AG04449 (cell line): ENCODE measurements around the gene KIAA1586.

Experiments used
- CTCF ChIA-PET: fragments of 350-600 bp; formaldehyde crosslinking; extraction: SDS; loops from one replicate; lab custom pipeline; 2021; ENCODE audit warnings: antibody characterized with exemption; lab: Yijun Ruan, JAX
- POLR2A ChIA-PET: fragments of 400-600, 350-600 bp; formaldehyde crosslinking; extraction: SDS; loops from one replicate; lab custom pipeline; 2020; ENCODE audit warnings: antibody characterized with exemption, inconsistent platforms; lab: Yijun Ruan, JAX
- DNase-seq: peaks from one replicate; pipeline ENCODE4 v3.0.0-alpha.2; 2010; ENCODE audit warnings: low read depth, low spot score
- H3K4me3 ChIP-seq: 2 replicates; pipeline ENCODE4 v1.5.1; 2011; ENCODE audit warnings: low read depth, mild to moderate bottlenecking, control low read depth, low read length
- TF ChIP-seq, protein P1 (sequence below): IDR thresholded peaks from one replicate; pipeline ENCODE4 v1.5.1; 2011; ENCODE audit warnings: mild to moderate bottlenecking, moderate library complexity, low read length, control low read depth, inconsistent platforms; ENCODE audit not compliant: insufficient read depth; ENCODE audit errors: missing control alignments

Gene KIAA1586

GRCh38 chr6:57013521-57013926 is 33.0 kb upstream of the KIAA1586 start:
- DNase-seq: peak; percentile 19
- H3K4me3 ChIP-seq: no peak overlapping the region
- TF ChIP-seq, protein P1, sequence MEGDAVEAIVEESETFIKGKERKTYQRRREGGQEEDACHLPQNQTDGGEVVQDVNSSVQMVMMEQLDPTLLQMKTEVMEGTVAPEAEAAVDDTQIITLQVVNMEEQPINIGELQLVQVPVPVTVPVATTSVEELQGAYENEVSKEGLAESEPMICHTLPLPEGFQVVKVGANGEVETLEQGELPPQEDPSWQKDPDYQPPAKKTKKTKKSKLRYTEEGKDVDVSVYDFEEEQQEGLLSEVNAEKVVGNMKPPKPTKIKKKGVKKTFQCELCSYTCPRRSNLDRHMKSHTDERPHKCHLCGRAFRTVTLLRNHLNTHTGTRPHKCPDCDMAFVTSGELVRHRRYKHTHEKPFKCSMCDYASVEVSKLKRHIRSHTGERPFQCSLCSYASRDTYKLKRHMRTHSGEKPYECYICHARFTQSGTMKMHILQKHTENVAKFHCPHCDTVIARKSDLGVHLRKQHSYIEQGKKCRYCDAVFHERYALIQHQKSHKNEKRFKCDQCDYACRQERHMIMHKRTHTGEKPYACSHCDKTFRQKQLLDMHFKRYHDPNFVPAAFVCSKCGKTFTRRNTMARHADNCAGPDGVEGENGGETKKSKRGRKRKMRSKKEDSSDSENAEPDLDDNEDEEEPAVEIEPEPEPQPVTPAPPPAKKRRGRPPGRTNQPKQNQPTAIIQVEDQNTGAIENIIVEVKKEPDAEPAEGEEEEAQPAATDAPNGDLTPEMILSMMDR: no peak
- ChIA-PET POLR2A (no interaction called here), CTCF (interaction anchor here (0.8 to 1.9 kb wide), 3 partner anchors 9 to 109 kb away, joined by 3 to 8 read pairs (median 4); no protein-coding TSS in a partner anchor)

DNA sequence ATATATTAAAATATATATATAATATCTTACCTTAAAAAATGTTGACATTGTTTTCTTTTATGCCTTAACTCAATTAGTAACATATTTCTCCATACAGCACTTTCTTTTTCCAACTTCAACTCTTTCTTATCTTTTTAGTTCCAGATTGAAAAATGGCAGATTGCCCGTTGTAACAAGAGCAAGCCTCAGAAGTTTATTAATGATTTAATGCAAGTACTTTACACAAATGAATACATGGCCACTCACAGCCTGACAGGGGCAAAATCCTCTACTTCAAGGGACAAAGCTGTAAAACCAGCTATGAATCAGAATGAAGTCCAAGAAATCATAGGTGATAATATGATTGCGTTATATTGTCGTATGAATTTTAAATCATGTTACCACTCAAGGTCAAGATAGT is 29.4 kb upstream of the KIAA1586 start:
- POLR2A ChIA-PET: no interaction called here
- CTCF ChIA-PET: interaction anchor here (1.3 to 9.6 kb wide), 3 partner anchors 7 to 131 kb away, joined by 3 to 127 read pairs (median 34); no protein-coding TSS in a partner anchor
- no peak overlapping the region for H3K4me3 ChIP-seq
- DNase-seq: no peak
- TF ChIP-seq, protein P1: no peak

GRCh38 chr6:57017841-57018240 is 28.7 kb upstream of the KIAA1586 start:
- CTCF ChIA-PET: interaction anchor here (0.8 to 9.6 kb wide), 7 partner anchors 8 to 132 kb away, joined by 3 to 127 read pairs (median 4); partner anchors contain the start of gene BEND6
- TF ChIP-seq, protein P1: no peak
- H3K4me3 ChIP-seq: no peak overlapping the region
- DNase-seq: no peak
- POLR2A ChIA-PET: no interaction called here

- TF ChIP-seq, protein P1: no peak
- CTCF ChIA-PET: interaction anchor here (1.0 to 9.6 kb wide), 8 partner anchors 10 to 300 kb away, joined by 3 to 127 read pairs (median 16); no protein-coding TSS in a partner anchor
- POLR2A ChIA-PET: no interaction called here
- DNase-seq: no peak
- H3K4me3 ChIP-seq: no peak overlapping the region
These were observed 27.1 kb upstream of the KIAA1586 start for GRCh38 chr6:57019434-57019833.

- peak; percentile 3 for DNase-seq
- POLR2A ChIA-PET: no interaction called here
- TF ChIP-seq, protein P1: peak; percentile 19
- CTCF ChIA-PET: interaction anchor here (0.7 to 9.6 kb wide), 46 partner anchors 9 to 408 kb away, joined by 3 to 127 read pairs (median 5); partner anchors contain the start of genes BAG2, BEND6, KIAA1586 and PRIM2
- no peak overlapping the region for H3K4me3 ChIP-seq
These were observed 25.3 kb upstream of the KIAA1586 start for GRCh38 chr6:57021086-57021720.

GRCh38 chr6:57024321-57024720 is 22.2 kb upstream of the KIAA1586 start:
- TF ChIP-seq, protein P1: no peak
- CTCF ChIA-PET: interaction anchor here (0.8 to 9.6 kb wide), 7 partner anchors 6 to 272 kb away, joined by 3 to 127 read pairs (median 8); partner anchors contain the start of gene BEND6
- DNase-seq: no peak
- POLR2A ChIA-PET: no interaction called here
- H3K4me3 ChIP-seq: no peak overlapping the region
